ENCODE data around the gene CYSRT1. TPM values are rescaled to one million over a fixed set of nuclear protein-coding genes. Genes with fewer than 3 reads are reported as not detected.

The CYSRT1 gene, protein sequence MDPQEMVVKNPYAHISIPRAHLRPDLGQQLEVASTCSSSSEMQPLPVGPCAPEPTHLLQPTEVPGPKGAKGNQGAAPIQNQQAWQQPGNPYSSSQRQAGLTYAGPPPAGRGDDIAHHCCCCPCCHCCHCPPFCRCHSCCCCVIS
- total RNA-seq, result 0.18 and 0.57 TPM in 2 replicates

DNA sequence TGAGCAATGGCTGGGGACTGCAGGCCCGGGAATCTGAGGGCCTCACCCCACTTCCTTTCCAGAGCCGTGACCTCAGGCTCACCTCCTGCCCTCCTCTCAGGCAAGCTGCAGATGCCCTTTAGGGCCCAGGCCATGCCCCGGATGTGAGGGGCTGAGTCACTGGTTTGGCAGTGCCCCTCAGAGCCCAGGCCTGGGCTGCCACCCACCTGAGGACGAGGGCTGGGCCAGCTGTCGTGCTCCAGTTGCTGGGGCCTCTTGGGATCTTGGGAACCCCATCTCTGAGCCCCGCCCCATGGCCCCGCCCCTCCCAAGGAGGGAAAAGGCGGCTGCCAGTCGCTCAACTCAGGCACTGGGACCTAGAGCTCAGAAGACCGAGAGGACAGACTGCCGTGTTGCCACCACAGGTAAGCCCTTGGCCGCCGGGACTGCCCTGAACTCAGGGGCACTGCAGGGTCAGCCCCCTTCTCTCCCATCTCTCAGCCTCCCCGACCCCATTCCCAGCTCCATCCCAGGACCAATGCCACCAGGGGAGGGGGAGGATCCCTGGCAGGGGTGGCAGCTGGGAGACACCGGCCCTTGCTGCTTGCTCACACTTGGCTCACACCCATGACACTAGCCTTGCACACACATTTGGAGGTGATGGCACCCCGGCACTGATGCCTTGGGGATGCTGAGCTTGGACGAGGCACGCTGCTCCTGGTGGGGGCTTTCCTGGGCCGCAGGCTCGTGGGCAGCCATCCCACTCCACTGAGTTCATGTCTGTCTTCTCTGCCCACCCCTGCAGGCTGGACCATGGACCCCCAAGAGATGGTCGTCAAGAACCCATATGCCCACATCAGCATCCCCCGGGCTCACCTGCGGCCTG lies at the start of gene CYSRT1:
Gene CYSRT1 (plus strand): TSS at position 345 of the 865 bp plus-strand sequence. CDS start 448 bp downstream, at position 793.

DNA sequence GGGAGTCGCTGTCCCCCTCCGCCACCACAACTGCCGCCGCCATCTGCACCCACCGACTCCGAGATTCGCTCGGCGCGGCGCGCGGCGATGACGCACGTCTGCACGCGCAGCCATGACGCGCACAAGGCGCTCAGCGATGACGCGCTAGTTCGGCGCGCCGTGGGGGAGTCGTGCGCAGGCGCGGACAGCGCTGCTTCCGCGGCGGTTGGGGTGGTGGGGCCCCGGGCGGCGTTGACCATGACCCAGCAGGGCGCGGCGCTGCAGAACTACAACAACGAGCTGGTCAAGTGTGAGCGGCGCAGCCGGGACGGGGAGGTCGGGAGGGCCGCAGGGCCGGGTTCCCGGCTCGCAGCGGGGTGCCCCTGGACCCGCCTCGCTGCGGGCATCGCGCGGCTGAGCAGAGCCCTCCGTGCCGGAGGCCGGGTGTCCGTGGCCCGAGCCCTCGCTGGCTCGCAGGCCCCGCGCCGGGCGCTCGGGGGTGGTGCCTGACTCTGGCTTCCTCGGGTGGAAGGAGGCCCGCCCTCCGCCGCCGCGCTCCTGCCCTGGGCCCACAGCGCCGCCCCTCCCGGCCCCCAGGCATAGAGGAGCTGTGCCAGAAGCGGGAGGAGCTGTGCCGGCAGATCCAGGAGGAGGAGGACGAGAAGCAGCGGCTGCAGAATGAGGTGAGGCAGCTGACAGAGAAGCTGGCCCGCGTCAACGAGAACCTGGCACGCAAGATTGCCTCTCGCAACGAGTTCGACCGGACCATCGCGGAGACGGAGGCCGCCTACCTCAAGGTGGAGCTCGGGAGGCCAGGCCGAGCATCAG lies 36.3 kb upstream of the CYSRT1 start, which contains the start of the genes ANAPC2 and SSNA1:
Gene ANAPC2 (minus strand): TSS at position 71 of the 807 bp plus-strand sequence. CDS start 28 bp downstream, at position 43.
Gene SSNA1 (plus strand): TSS at position 187 of the 807 bp plus-strand sequence. CDS start 51 bp downstream, at position 238.

DNA sequence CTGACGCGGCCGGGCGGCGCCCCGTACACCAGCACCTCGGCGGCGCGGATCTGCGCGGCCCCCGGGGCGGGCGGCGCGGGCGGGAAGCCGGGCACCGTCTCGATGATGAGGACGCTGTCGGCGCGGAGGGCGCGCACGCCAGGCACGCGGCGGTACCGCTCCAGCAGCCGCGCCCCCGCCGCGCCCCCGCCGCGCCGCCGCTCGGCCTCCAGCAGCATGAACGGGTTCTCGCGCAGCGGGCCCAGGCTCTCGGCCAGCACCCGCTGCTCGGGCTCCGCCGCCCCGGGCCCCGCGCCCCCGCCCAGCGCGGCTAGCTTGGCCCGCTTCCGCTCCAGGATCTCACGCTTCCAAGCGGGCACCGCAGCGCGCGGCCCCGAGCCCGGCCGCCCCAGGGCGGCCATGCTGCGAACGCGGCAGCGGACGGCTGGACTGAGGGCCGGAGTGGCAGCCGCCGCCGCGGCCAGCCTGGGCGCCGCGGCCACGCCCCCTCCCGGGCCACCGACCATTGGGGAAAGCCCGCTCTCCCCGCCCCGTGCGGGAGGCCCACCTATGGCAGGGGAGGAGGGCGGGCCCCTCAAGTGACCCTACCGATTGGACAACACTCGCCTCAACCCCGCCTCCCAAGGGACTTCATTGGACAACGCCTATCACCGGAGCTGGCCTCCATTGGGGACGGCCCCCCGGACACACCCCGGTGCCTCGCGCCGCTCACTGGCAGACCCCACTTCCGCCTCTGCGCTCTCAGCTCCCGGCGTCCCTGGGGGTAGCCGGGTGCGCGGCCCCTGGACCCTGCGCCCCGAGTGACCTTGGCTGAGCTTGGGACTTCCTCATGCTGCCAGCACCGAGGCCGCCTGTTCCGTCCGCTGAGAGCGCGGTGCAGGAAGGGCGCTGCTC lies 24.4 kb upstream of the CYSRT1 start, which contains the start of gene TPRN:
Gene TPRN (minus strand): TSS at position 431 of the 894 bp plus-strand sequence. CDS start 30 bp downstream, at position 401.

DNA sequence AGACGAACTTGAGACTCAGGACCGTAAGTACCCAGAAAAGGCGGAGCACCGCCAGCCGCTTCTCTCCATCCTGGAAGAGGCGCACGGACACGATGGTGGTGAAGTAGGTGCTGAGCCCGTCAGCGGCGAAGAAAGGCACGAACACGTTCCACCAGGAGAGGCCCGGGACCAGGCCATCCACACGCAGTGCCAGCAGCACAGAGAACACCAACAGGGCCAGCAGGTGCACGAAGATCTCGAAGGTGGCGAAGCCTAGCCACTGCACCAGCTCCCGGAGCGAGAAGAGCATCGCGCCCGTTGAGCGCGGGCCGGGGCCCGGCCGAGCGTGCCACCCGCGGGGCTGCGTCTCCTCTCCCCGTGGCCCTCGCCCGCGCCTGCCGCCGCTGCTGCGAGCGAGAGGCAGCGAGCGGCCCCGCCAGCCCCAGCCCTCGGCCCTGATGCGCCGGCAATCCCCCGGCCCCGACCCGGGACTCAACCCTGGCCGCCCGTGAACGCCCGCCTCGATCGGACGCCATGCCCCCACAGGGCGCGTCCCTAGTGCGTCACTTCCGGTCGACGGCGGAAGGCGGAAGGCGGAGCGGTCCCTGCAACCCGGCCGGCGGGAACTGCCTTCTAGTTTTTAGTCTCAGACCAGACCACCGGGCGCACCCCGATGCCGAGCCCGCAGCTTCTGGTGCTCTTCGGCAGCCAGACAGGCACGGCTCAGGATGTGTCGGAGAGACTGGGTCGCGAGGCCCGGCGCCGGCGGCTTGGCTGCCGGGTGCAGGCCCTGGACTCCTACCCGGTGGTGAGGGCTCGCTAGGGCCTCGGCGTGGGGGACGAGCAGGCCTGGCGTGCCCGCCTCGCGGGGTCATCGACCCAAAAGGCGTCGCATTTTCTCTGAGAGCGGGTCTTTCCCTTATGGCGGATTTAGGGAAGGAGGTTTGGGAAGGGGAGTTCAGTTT lies 19.6 kb upstream of the CYSRT1 start, which contains the start of the genes NDOR1 and TMEM203:
Gene NDOR1 (plus strand): TSS at position 575 of the 944 bp plus-strand sequence. CDS start 78 bp downstream, at position 653.
Gene TMEM203 (minus strand): TSS at position 523 of the 944 bp plus-strand sequence. CDS start 234 bp downstream, at position 289.

DNA sequence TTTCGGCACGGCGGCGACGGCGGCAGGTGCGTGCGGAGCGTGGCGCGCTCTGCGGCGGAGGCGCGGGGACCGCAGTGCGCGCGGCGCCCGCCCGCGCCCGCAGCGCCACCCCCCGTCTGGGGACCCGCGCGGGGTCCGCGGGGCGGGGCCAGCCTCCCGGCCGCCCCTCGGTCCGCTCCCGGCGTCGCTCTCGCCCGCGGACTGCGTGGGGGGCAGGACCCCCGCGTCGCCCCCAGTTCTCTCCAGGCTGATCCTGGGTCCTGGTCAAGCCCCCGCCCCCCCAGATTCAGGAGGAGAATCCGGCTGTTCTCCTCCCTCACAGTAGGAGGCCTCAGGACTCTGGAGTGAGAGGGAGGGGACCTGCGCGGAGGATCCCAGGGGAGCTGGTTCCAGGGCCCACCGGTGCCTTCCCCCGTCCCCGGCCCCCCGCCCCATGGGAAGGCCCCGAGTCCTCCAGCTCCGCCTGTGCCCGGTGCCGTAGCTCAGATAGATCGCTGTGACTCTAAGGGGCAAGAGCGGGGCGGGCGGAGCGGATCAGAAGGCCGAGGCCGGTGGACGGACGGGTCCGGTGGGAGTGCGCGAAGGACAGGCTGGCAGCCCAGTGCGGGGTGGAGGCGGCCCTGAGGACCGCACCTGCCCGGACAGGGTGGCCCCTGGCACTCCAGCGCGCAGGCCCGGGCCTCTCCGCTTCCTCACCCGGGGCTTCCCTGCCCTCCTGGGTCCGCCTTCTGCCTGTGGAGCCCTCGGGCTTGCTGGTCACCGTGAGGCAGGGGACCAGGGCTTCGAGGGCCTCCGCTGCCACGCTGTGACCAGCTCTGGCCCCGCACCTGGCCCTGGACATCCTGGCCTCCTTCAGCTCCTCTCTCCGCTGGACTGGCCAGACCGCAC lies 2.5 kb upstream of the CYSRT1 start, which contains the start of gene RNF208:
Gene RNF208 (minus strand): TSS at position 51 of the 888 bp plus-strand sequence. CDS start 1,028 bp downstream, outside the sequence.

DNA sequence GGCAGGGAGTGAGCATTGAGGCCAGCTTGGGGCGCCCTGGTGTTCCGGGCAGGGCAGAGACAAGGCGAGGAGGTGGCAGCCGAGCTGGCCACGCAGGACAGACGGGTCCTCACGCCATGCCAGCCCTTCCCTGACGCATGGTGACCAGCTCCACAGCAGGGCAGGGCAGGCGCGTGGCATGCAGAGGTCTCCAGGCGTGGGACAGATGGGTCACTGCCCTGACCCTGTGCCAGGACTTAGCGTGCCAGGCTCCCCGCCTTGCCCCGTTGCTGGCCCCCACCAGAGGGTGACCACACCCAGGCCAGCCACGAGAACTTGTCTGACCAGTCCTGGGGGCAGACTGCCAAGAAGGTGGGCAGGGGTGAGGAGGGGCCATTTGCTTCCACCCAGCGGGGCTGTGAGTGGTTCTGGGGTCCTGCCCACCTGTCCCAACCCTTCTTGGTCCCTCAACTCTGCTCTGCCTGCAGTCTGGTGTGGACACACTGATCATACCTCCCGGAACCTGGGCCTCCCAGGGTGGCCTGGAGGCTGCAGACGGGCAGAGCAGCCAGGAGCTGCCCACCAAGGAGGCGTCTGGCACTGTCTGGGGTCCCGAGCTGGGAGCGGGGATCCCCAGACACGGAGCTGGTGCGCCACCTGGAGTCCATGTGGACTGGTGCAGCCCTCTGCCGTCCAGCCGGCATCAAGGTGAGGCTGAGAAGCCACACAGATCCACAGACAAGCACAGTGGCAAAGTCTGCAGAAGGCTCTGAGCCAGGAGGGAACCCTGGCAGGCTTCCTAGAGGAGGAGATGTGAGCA lies 2.3 kb downstream of the CYSRT1 start, which contains the start of gene RNF224:
Gene RNF224 (plus strand): TSS at position 449 of the 799 bp plus-strand sequence. CDS start 834 bp downstream, outside the sequence.

DNA sequence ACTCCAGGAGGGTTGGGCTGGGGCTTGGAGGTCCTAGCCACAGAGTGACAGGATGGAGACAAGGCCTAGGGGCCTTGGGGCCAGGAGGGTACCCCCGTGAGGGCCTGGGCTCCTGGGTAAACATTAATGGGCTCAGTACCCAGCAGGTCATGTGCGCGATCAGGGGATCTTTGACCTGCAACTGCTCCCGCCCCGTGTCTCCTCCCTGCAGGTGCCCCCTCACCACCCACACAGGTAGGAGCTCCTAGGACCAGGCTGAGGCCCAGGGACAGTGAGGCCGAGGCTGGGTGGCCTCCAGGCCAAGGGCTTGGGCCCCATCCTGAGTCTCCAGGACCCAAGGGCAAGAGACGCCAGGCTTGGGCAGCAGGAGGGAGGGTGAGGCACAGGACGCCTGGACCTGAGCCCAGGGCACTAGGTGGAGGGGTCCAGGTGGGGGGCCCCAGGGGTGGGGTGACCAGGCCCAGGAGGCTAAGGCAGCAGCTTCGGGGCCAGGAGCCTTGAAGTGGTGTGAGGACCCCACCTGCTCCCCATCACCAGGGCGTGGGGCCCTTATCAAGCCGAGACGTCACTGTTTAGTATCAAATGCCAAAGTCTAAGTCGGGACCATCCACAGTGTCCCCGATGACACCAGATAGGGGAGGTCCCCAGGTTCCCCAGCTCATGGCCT lies 5.9 kb downstream of the CYSRT1 start, which contains the start of gene SLC34A3:
Gene SLC34A3 (plus strand): TSS at position 197 of the 667 bp plus-strand sequence. CDS start 802 bp downstream, outside the sequence.

DNA sequence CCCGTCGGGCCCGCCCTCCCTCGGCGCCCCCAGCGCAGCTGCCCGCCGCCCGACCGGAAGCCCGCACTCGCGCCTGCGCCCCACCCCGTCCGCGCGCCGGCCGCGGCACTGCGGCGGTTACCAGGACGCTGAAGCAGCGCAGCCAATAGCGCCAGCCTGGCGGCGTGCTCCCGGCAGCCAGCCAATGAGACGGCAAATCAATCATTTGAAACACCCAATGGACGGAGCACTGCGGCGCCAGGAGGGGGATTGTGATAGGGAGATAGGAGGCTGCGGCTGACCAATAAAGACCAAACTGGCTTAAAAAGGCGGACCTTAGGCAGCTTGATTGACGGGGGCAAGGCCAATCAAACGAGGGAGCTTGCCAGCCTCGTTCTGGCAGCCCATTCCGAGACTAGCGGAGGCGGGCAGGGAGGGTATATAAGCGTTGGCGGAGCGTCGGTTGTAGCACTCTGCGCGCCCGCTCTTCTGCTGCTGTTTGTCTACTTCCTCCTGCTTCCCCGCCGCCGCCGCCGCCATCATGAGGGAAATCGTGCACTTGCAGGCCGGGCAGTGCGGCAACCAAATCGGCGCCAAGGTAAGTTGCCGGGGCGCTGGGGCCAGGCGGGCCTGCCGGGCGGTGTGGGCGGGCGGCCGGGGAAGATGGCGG lies 16.0 kb downstream of the CYSRT1 start, which contains the start of gene TUBB4B:
Gene TUBB4B (plus strand): TSS at position 447 of the 649 bp plus-strand sequence. CDS start 74 bp downstream, at position 521.

DNA sequence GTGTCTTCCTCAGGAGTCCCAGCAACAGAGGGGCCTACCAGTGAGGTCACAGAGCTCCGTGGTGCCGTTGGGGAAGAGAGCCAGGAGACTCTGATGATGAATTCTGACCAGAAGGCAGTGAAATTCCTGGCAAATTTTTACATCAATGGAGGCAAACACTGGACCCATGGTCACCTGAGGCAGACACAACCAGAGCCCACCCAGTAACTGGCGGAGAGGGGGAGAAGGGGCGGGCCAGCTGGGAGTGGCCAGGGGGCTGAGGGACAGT lies 26.2 kb downstream of the CYSRT1 start, which contains the start of gene STPG3:
Gene STPG3 (plus strand): TSS at position 93 of the 268 bp plus-strand sequence. CDS start 1 bp downstream, at position 94.

DNA sequence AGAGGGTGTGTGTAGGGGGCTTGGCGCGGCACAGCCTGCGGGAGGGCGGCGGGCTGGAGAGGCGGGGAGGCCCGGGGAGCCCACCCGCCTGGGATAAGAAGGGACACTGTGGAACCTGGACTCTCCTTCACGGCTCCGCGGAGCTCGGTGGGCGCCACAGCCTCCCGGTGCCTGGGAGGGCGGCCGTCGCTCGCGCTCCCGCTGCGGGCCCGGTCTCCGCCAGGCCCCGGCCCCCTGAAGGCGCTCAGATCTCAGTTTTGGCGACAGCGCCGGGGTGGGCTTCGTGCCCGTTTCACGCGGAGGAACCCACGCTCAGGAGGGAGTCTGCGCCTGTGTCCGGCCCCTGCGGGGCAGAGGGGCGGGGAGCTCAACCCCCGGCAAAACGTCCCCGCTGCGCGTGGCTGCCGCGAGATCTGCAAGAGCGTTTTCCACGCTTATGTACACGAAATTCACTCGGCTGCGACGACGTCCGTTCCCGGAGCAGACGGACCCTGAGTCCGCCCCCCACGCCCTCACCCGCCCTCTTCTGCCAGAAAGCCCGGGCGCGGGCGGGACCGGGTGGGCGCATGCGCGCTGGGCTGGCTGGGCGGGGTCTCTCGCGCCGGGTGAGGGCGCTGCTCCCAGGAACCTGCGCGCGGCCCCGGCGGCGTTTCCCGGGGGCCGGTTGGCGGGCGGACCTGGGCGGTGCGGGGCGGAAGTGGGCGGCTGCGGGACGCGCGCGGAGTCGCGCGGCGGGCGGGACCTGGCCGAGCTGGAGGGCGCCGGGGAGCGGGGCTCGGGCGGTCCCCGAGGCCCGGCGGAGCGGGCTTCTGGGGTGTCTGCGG lies 29.9 kb downstream of the CYSRT1 start, which contains the start of gene NELFB:
Gene NELFB (plus strand): TSS at position 704 of the 824 bp plus-strand sequence.

Other genes starting within 250 kb of the CYSRT1 start
- gene PTGDS, start 247.7 kb upstream of the CYSRT1 start, total RNA-seq, result 2.3 and 14.1 TPM in 2 replicates
- gene LCNL1, start 242.2 kb upstream of the CYSRT1 start, total RNA-seq, result 0.57 and 3.4 TPM in 2 replicates
- 6.6 and 7.5 TPM in 2 replicates for gene PAXX, start 232.8 kb upstream of the CYSRT1 start, total RNA-seq
- gene CLIC3, start 228.6 kb upstream of the CYSRT1 start, total RNA-seq, result 5.0 and 7.8 TPM in 2 replicates
- 11.9 and 20.0 TPM in 2 replicates for gene ABCA2, start 196.9 kb upstream of the CYSRT1 start, total RNA-seq
- not detected in 2 replicates for gene FUT7, start 193.1 kb upstream of the CYSRT1 start, total RNA-seq
- 12.1 and 18.4 TPM in 2 replicates for gene NPDC1, start 179.0 kb upstream of the CYSRT1 start, total RNA-seq
- not detected in 2 replicates for gene ENTPD2, start 171.1 kb upstream of the CYSRT1 start, total RNA-seq
- 0.43 and 0.55 TPM in 2 replicates for gene SAPCD2, start 154.6 kb upstream of the CYSRT1 start, total RNA-seq
- 7.7 and 14.3 TPM in 2 replicates for gene UAP1L1, start 147.7 kb upstream of the CYSRT1 start, total RNA-seq
- 73.2 and 87.0 TPM in 2 replicates for gene MAN1B1, start 138.2 kb upstream of the CYSRT1 start, total RNA-seq
- 68.8 and 81.6 TPM in 2 replicates for gene DPP7, start 110.4 kb upstream of the CYSRT1 start, total RNA-seq
- gene GRIN1, start 86.0 kb upstream of the CYSRT1 start, total RNA-seq, result under 0.01 TPM in 1 of 2 replicates, not detected in the other
- gene LRRC26, start 55.1 kb upstream of the CYSRT1 start, total RNA-seq, result not detected in 2 replicates
- not detected in 2 replicates for gene TMEM210, start 53.1 kb upstream of the CYSRT1 start, total RNA-seq
- gene ANAPC2, start 36.6 kb upstream of the CYSRT1 start, total RNA-seq, result 15.2 and 23.7 TPM in 2 replicates
- gene SSNA1, start 36.5 kb upstream of the CYSRT1 start, total RNA-seq, result 60.9 and 66.0 TPM in 2 replicates
- gene TPRN, start 24.4 kb upstream of the CYSRT1 start, total RNA-seq, result 4.1 and 4.8 TPM in 2 replicates
- gene TMEM203, start 19.5 kb upstream of the CYSRT1 start, total RNA-seq, result 25.6 and 37.7 TPM in 2 replicates
- gene NDOR1, start 19.5 kb upstream of the CYSRT1 start, total RNA-seq, result 2.3 and 2.9 TPM in 2 replicates
- under 0.01 and 0.18 TPM in 2 replicates for gene RNF208, start 2.9 kb upstream of the CYSRT1 start, total RNA-seq
- not detected in 2 replicates for gene RNF224, start 2.3 kb downstream of the CYSRT1 start, total RNA-seq
- not detected in 2 replicates for gene SLC34A3, start 5.7 kb downstream of the CYSRT1 start, total RNA-seq
- 101 and 110 TPM in 2 replicates for gene TUBB4B, start 16.1 kb downstream of the CYSRT1 start, total RNA-seq
- gene STPG3, start 26.1 kb downstream of the CYSRT1 start, total RNA-seq, result not detected in 2 replicates
- gene NELFB, start 30.2 kb downstream of the CYSRT1 start, total RNA-seq, result 30.2 and 47.7 TPM in 2 replicates
- 11.0 and 13.5 TPM in 2 replicates for gene TOR4A, start 52.6 kb downstream of the CYSRT1 start, total RNA-seq
- 0.09 and 0.14 TPM in 2 replicates for gene NRARP, start 77.1 kb downstream of the CYSRT1 start, total RNA-seq
- gene EXD3, start 198.0 kb downstream of the CYSRT1 start, total RNA-seq, result 8.4 and 13.2 TPM in 2 replicates
- 0.46 and 0.57 TPM in 2 replicates for gene NOXA1, start 198.2 kb downstream of the CYSRT1 start, total RNA-seq
- not detected in 2 replicates for gene ENTPD8, start 216.2 kb downstream of the CYSRT1 start, total RNA-seq
- 10.4 and 15.5 TPM in 2 replicates for gene NSMF, start 234.2 kb downstream of the CYSRT1 start, total RNA-seq